ENCODE results near the gene ZNF362. TPM values are rescaled to one million over a fixed set of nuclear protein-coding genes. Genes with fewer than 3 reads are reported as not detected.

Gene ZNF362
- total and polyA plus RNA-seq, 2 of the 13 experiments (the other 11 are each of a cell fraction or from before 2014, with no cell fraction given), result 8.3 to 14.2 TPM

- intact Hi-C loops (cut with micrococcal nuclease; ENCODE audit: unreplicated experiment) (no loop called here), in situ Hi-C loops (cut with HindIII; ENCODE audit: extremely low pct_ligation_motif_present, low pct_unique_long_range_greater_than_20kb) (no loop called here)
- POLR2A ChIA-PET, result no interaction called here
- CTCF ChIA-PET (ENCODE audit: low intra/inter-chr PET ratio, low total read pairs), result no interaction called here
- no peaks in the 10 kb centered on the region for H4K20me1 ChIP-seq (ENCODE audit: insufficient read depth, low read length)
- DNase-seq (ENCODE audit: low spot score) (no peak), FAIRE-seq (no peak), ATAC-seq (no peak)
- no peaks in the 10 kb centered on the region for H3K79me2 ChIP-seq (ENCODE audit: insufficient read depth, low read length)
- H3K4me1 ChIP-seq (ENCODE audit: insufficient read depth, low read length), result no peaks in the 10 kb centered on the region; the same call in 1 of the 2 replicates
- BruUV-seq (replicated peaks), result no TSS peak
- H3K27ac ChIP-seq (ENCODE audit: extremely low read length, insufficient read depth, low read length), result no peak overlapping the region
- 97% methylated on average over 12 of the region's 16 CpGs for WGBS (ENCODE audit: low lambda C conversion rate)
- no peak overlapping the region for H3K4me2 ChIP-seq (ENCODE audit: low read depth, low read length)
- H3K36me3 ChIP-seq (replicated peaks in 1 of 2; ENCODE audit: control insufficient read depth in 1 of 2, insufficient read depth in 2 of 2, low read length in 2 of 2), result peaks cover 7 to 37% of the 10 kb centered on the region in 2 experiments
- H3K9ac ChIP-seq (ENCODE audit: insufficient read depth, low read depth, low read length), result no peak overlapping the region
- no peaks in the 10 kb centered on the region for H3K27me3 ChIP-seq (ENCODE audit: control insufficient read depth in 1 of 2, insufficient read depth in 2 of 2, low read length in 2 of 2)
- H3K9me3 ChIP-seq (ENCODE audit: low read length), result no peaks in the 10 kb centered on the region
- H3K4me3 ChIP-seq (replicated peaks in 1 of 3; ENCODE audit: insufficient read depth in 1 of 3, low read depth in 2 of 3, low read length in 3 of 3), result no peak overlapping the region
- no peak overlapping the region for H2AFZ ChIP-seq (ENCODE audit: low read length)
- TF ChIP-seq, protein P1, sequence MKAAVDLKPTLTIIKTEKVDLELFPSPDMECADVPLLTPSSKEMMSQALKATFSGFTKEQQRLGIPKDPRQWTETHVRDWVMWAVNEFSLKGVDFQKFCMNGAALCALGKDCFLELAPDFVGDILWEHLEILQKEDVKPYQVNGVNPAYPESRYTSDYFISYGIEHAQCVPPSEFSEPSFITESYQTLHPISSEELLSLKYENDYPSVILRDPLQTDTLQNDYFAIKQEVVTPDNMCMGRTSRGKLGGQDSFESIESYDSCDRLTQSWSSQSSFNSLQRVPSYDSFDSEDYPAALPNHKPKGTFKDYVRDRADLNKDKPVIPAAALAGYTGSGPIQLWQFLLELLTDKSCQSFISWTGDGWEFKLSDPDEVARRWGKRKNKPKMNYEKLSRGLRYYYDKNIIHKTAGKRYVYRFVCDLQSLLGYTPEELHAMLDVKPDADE (CRISPR knock-in tag; IDR thresholded peaks at IDR 0.05), result no peak
- TF ChIP-seq ZNF589 (CRISPR knock-in tag; conservative IDR thresholded peaks at IDR 0.05), result no peak
- TF ChIP-seq, protein P2, sequence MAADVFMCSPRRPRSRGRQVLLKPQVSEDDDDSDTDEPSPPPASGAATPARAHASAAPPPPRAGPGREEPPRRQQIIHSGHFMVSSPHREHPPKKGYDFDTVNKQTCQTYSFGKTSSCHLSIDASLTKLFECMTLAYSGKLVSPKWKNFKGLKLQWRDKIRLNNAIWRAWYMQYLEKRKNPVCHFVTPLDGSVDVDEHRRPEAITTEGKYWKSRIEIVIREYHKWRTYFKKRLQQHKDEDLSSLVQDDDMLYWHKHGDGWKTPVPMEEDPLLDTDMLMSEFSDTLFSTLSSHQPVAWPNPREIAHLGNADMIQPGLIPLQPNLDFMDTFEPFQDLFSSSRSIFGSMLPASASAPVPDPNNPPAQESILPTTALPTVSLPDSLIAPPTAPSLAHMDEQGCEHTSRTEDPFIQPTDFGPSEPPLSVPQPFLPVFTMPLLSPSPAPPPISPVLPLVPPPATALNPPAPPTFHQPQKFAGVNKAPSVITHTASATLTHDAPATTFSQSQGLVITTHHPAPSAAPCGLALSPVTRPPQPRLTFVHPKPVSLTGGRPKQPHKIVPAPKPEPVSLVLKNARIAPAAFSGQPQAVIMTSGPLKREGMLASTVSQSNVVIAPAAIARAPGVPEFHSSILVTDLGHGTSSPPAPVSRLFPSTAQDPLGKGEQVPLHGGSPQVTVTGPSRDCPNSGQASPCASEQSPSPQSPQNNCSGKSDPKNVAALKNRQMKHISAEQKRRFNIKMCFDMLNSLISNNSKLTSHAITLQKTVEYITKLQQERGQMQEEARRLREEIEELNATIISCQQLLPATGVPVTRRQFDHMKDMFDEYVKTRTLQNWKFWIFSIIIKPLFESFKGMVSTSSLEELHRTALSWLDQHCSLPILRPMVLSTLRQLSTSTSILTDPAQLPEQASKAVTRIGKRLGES (CRISPR knock-in tag; IDR thresholded peaks at IDR 0.05; ENCODE audit: borderline replicate concordance), result no peak
- TF ChIP-seq, protein P3, sequence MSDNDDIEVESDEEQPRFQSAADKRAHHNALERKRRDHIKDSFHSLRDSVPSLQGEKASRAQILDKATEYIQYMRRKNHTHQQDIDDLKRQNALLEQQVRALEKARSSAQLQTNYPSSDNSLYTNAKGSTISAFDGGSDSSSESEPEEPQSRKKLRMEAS (IDR thresholded peaks at IDR 0.05), result no peak
- TF ChIP-seq, protein P4, sequence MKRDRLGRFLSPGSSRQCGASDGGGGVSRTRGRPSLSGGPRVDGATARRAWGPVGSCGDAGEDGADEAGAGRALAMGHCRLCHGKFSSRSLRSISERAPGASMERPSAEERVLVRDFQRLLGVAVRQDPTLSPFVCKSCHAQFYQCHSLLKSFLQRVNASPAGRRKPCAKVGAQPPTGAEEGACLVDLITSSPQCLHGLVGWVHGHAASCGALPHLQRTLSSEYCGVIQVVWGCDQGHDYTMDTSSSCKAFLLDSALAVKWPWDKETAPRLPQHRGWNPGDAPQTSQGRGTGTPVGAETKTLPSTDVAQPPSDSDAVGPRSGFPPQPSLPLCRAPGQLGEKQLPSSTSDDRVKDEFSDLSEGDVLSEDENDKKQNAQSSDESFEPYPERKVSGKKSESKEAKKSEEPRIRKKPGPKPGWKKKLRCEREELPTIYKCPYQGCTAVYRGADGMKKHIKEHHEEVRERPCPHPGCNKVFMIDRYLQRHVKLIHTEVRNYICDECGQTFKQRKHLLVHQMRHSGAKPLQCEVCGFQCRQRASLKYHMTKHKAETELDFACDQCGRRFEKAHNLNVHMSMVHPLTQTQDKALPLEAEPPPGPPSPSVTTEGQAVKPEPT (CRISPR knock-in tag; IDR thresholded peaks at IDR 0.05; ENCODE audit: low read depth), result no peak
- TF ChIP-seq RFX3 (CRISPR knock-in tag; IDR thresholded peaks at IDR 0.05), result no peak
- TF ChIP-seq JDP2 (CRISPR knock-in tag; IDR thresholded peaks at IDR 0.05; ENCODE audit: borderline replicate concordance), result no peak
- TF ChIP-seq HNRNPL (IDR thresholded peaks at IDR 0.05; ENCODE audit: low read depth, low read length), result no peak
- TF ChIP-seq, protein P5, sequence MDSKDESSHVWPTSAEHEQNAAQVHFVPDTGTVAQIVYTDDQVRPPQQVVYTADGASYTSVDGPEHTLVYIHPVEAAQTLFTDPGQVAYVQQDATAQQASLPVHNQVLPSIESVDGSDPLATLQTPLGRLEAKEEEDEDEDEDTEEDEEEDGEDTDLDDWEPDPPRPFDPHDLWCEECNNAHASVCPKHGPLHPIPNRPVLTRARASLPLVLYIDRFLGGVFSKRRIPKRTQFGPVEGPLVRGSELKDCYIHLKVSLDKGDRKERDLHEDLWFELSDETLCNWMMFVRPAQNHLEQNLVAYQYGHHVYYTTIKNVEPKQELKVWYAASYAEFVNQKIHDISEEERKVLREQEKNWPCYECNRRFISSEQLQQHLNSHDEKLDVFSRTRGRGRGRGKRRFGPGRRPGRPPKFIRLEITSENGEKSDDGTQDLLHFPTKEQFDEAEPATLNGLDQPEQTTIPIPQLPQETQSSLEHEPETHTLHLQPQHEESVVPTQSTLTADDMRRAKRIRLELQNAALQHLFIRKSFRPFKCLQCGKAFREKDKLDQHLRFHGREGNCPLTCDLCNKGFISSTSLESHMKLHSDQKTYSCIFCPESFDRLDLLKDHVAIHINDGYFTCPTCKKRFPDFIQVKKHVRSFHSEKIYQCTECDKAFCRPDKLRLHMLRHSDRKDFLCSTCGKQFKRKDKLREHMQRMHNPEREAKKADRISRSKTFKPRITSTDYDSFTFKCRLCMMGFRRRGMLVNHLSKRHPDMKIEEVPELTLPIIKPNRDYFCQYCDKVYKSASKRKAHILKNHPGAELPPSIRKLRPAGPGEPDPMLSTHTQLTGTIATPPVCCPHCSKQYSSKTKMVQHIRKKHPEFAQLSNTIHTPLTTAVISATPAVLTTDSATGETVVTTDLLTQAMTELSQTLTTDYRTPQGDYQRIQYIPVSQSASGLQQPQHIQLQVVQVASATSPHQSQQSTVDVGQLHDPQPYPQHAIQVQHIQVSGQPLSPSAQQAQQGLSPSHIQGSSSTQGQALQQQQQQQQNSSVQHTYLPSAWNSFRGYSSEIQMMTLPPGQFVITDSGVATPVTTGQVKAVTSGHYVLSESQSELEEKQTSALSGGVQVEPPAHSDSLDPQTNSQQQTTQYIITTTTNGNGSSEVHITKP (CRISPR knock-in tag; IDR thresholded peaks at IDR 0.05; ENCODE audit: low read depth), result no peak
- TF ChIP-seq ZNF263 (CRISPR knock-in tag; IDR thresholded peaks at IDR 0.05), result no peak
- TF ChIP-seq CHCHD3 (CRISPR knock-in tag; IDR thresholded peaks at IDR 0.05), result no peak
- TF ChIP-seq TAF1 (CRISPR knock-in tag; IDR thresholded peaks at IDR 0.05), result no peak
- TF ChIP-seq ZNF121 (CRISPR knock-in tag; IDR thresholded peaks at IDR 0.05), result no peak
- TF ChIP-seq ZNF138 (CRISPR knock-in tag; IDR thresholded peaks at IDR 0.05; ENCODE audit: low read depth), result no peak
Observed at GRCh38 chr1:33288976-33289857, 32.9 kb downstream of the ZNF362 start.

Data from HepG2 (cell line).